Adipocyte (in vitro differentiated cells): Measurements from ENCODE around the gene GARS1.
"Not testable (repeated sequence)": the region's sequence is repeated elsewhere in the genome, so short reads cannot be mapped to it uniquely, and the experiment has no call there.

Experiments used
- DNase-seq: peaks from one replicate; pipeline ENCODE4 v3.0.0-alpha.2; 2015; ENCODE audit warnings: low read depth
- H3K27me3 ChIP-seq: replicated peaks from 2 replicates; pipeline ENCODE4 v1.7.0; 2013; ENCODE audit warnings: mild to moderate bottlenecking, low read length, moderate library complexity; ENCODE audit not compliant: control insufficient read depth, insufficient read depth
- H3K36me3 ChIP-seq: 2 replicates; pipeline ENCODE4 v1.7.0; 2013; ENCODE audit warnings: low read length, mild to moderate bottlenecking, moderate library complexity; ENCODE audit not compliant: control insufficient read depth, insufficient read depth, severe bottlenecking
- H3K4me1 ChIP-seq: 2 replicates; pipeline ENCODE4 v1.7.0; 2013; ENCODE audit warnings: mild to moderate bottlenecking, low read length, moderate library complexity; ENCODE audit not compliant: control insufficient read depth, insufficient read depth
- H3K4me3 ChIP-seq: 2 replicates; pipeline ENCODE4 v1.7.0; 2013; ENCODE audit warnings: mild to moderate bottlenecking, low read length, moderate library complexity
- H3K9ac ChIP-seq: 2 replicates; pipeline ENCODE4 v1.7.0; 2013; ENCODE audit warnings: mild to moderate bottlenecking, low read length, moderate library complexity
- H3K9me3 ChIP-seq: 2 replicates; pipeline ENCODE4 v1.7.0; 2013; ENCODE audit warnings: mild to moderate bottlenecking, low read length, moderate library complexity; ENCODE audit not compliant: control insufficient read depth

GARS1 gene

DNA sequence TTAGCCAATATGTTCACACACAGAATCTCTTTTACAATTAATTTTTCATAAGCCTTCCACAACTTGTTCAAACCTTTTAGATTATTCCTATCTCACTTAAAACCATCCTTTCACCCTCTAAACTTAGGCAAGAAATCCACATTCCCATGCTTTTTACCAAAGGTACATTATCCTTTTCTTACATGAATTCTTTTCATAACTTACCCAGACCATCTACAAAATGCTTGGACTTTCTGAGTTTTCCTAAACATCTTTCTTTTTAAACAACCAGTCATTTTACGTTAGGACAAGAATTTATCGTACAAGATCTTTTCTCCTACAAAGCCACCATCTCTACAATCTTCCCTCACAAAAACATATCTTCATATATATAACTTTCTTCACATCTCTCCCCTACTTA lies 18.8 kb upstream of the GARS1 start:
- no peak for DNase-seq
- Histone ChIP-seq H3K4me1 (no peaks in the 10 kb centered on the region), H3K4me3 (no peak overlapping the region), H3K9me3 (no peaks in the 10 kb centered on the region), H3K9ac (no peak overlapping the region), H3K27me3 (no peaks in the 10 kb centered on the region), H3K36me3 (peaks cover 61% of the 10 kb centered on the region)

DNA sequence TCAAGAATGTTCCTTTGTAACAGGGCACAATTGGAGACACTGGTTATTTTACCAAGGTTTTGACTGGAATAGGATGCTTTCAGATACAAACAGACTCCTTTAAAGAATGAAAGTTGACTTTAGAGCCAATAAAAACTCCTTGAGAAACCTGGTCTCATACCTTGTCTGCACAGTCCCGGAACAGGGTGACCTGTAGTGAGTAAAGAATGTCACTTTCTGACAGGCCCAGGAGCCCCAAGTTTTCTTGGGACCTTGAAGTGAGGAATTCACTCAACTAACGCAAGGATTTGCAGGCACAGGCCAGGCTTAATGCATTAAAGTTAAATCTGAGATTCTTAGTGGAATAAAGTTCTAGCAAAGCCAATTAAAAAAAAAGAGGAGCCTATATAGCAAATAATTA lies 11.5 kb upstream of the GARS1 start:
- no peak overlapping the region for H3K4me3 ChIP-seq
- peaks cover 73% of the 10 kb centered on the region for H3K36me3 ChIP-seq
- no peaks in the 10 kb centered on the region for H3K27me3 ChIP-seq
- no peak overlapping the region for H3K9ac ChIP-seq
- H3K4me1 ChIP-seq, result no peaks in the 10 kb centered on the region
- peaks cover 4% of the 10 kb centered on the region for H3K9me3 ChIP-seq
- DNase-seq, result no peak

DNA sequence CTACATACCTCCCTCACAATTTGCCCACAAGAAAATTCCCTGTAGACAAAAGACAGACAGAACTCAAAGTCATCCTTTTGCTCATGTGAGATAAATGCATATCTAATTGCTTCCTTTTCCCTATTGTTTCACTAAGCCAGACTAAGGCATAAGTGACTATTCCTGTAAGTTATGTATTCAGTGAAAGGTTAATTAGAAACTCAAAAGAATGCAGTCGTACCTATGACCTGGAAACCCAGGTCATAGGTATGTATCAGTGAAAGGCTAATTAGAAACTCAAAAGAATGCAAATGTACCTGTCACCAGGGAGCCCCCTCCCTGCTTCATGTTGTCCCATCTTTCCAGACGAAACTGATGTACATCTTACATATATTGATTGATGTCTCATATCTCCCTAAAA lies 10.3 kb upstream of the GARS1 start:
- Histone ChIP-seq H3K36me3 (peaks cover 61% of the 10 kb centered on the region), H3K27me3 (no peaks in the 10 kb centered on the region), H3K4me3 (no peak overlapping the region), H3K4me1 (no peaks in the 10 kb centered on the region), H3K9ac (no peak overlapping the region), H3K9me3 (peaks cover 5% of the 10 kb centered on the region)
- DNase-seq, result no peak

DNA sequence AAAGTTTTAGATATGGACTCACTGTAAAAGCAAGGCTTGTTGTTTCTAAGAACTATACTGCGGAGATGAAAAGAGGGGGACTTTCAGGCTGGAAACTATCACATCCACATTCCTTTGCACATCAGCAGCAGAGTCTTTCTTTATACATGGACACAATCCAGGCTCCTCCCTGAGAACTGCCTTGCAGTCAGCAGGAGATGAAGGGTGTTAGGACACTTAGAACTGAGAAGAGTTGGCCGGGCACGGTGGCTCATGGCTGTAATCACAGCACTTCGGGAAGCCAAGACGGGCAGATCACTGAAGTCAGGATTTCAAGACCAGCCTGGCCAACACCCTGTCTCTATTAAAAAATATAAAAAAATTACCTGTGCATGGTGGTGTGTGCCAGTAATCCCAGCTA lies 9.7 kb upstream of the GARS1 start:
- H3K4me3 ChIP-seq, result no peak overlapping the region
- peaks cover 5% of the 10 kb centered on the region for H3K9me3 ChIP-seq
- H3K9ac ChIP-seq, result no peak overlapping the region
- no peaks in the 10 kb centered on the region for H3K27me3 ChIP-seq
- no peak for DNase-seq
- no peaks in the 10 kb centered on the region for H3K4me1 ChIP-seq
- H3K36me3 ChIP-seq, result peaks cover 59% of the 10 kb centered on the region

DNA sequence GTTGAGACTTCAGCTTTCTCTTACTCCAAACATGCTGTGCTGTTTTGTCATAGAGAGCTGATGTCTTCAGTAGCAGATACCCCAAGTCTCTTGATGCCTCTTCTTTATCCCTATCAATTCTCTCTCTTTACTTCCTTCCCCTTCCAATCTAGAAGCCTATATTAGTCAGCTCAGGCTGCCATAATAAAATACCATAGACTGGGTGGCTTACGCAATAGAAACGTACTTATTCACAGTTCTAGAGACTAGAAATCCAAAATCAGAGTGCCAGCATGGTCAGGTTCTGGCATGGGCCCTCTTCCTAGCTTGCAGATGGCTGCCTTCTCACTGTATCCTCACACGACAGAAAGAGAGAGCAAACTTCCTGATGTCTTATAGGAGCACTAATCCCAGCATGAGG lies 9.0 kb upstream of the GARS1 start:
- peaks cover 53% of the 10 kb centered on the region for H3K36me3 ChIP-seq
- no peak for DNase-seq
- H3K4me1 ChIP-seq, result no peaks in the 10 kb centered on the region
- no peak overlapping the region for H3K4me3 ChIP-seq
- peaks cover 5% of the 10 kb centered on the region for H3K9me3 ChIP-seq
- H3K27me3 ChIP-seq, result no peaks in the 10 kb centered on the region
- no peak overlapping the region for H3K9ac ChIP-seq

DNA sequence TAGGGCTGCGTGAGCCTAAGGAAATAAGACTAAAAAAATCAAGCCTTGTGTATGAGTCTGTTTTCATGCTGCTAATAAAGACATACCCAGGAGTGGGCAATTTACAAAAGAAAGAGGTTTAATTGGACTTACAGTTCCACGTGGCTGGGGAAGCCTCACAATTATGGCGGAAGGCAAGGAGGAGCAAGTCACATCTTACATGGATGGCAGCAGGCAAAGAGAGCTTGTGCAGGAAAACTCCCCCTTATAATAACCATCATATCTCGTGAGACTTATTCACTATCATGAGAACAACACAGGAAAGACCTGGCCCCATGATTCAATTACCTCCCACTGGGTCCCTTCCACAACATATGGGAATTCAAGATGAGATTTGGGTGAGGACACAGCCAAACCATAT lies 7.1 kb upstream of the GARS1 start:
- not testable (repeated sequence) for DNase-seq, H3K9ac ChIP-seq, H3K9me3 ChIP-seq, H3K4me1 ChIP-seq, H3K4me3 ChIP-seq, H3K27me3 ChIP-seq
- H3K36me3 ChIP-seq, result peaks cover 34% of the 10 kb centered on the region

DNA sequence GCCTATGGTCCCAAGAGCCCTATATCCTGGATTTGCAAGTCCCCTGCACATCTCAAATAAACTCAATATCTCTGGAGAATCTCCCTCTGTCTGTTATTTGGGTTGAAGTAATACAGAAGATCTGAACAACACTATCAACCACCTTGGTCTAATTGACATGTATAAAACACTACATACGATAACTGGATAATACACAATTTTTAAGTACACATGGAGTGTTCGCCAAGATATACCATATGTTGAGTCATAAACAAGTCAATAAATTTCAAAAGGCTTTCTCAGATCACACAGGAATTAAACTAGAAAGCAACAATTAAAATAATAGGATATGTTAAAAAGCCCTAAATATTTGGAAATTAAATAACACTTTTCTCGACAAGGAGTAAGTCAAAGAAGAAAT lies 5.6 kb upstream of the GARS1 start:
- no peak for DNase-seq
- H3K36me3 ChIP-seq, result peaks cover 19% of the 10 kb centered on the region
- peaks cover 6% of the 10 kb centered on the region for H3K4me1 ChIP-seq
- no peaks in the 10 kb centered on the region for H3K27me3 ChIP-seq
- no peak overlapping the region for H3K9ac ChIP-seq
- peaks cover 5% of the 10 kb centered on the region for H3K9me3 ChIP-seq
- H3K4me3 ChIP-seq, result no peak overlapping the region

DNA sequence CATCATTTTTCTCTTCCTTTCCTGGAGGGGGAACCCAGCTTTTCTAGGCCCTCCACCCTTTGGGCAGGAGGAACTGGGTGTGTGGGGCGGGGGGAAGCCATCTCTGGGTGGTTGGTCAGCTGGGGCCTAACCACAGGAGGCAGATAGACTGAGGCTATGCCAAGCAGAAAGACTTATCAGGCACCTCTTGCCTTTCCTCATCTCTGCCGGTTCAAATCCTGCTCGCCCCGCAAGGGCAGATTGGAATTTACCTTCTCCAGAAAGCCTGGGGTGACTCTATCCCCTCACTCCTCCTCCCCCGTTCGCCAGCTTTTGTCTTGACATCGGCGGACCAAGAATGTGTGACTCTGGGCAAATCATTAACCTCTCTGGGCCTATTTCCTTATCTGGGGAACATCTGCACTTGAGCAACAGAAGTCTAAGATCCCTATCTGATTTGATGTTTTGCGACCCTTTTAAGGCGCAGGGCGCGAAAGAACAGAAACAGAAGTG lies 584 bp upstream of the GARS1 start:
- Histone ChIP-seq H3K36me3 (peaks cover 6% of the 10 kb centered on the region), H3K4me1 (peaks cover 26% of the 10 kb centered on the region), H3K4me3 (peak overlapping the region; percentile 93), H3K27me3 (no peaks in the 10 kb centered on the region), H3K9me3 (no peaks in the 10 kb centered on the region), H3K9ac (peak overlapping the region; percentile 98)
- DNase-seq, result peak; percentile 63

DNA sequence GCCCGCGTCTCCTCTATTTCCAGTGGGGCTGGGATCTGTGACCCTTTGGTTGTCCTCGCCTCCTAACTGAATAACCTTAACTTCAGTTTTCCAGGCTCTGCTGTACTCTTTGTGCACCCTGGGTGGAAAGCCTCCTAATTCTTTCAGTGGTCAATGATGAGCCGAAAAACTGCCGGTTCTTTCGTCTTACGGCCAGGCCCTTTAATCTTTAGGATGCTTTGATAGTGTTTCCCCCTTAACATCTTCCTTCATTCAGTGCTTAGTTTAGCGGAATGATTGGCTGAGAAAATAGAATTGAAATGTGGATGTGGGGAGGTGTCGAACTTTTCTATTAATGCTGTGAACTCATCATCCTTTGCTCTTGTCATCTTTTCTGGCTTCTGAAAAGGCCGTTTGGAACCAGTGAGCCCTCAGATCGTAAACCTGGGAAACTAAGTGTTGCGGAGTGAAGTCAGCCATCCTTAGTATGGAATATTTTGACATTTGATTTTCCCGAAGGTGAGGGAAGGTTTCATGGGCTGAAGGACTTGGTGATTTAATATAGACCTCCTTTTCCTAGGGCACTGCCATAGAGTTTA lies 847 bp downstream of the GARS1 start:
- Histone ChIP-seq H3K9me3 (no peaks in the 10 kb centered on the region), H3K9ac (peak overlapping the region; percentile 98), H3K4me1 (peaks cover 26% of the 10 kb centered on the region), H3K36me3 (peaks cover 20% of the 10 kb centered on the region), H3K4me3 (peak overlapping the region; percentile 93), H3K27me3 (no peaks in the 10 kb centered on the region)
- no peak for DNase-seq

DNA sequence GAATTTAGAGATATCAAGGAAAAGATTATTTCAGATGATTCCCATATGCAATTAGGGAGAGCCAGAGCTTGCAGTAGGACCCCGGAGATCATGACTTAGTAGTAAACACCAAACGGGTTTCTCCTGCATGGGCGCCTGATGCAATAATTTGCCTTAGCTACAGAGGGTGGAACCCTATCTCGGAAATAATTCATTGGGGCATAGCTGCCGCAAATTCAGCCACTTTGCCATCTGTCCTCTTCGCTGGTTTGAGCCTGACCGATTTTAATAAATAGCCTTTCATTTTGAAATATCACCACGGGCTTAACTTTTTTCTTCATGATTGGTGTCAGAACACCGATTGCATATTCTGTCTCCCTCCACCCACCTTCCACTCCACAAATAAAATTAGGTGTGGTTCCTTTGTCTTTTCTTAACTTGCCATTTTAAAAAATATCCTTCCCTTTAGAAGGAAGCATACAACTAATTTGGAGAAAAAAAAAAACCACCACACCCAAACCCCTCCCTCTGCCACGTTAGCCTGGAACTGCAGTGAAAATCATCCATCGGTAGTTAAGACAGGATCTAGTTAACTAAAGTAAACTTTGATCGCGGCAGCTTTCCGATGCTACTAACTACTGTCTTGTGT lies 1.4 kb downstream of the GARS1 start:
- DNase-seq, result peak; percentile 80
- Histone ChIP-seq H3K27me3 (no peaks in the 10 kb centered on the region), H3K4me3 (peak overlapping the region; percentile 93), H3K4me1 (peaks cover 26% of the 10 kb centered on the region), H3K9ac (peak overlapping the region; percentile 98), H3K9me3 (no peaks in the 10 kb centered on the region), H3K36me3 (peaks cover 26% of the 10 kb centered on the region)

DNA sequence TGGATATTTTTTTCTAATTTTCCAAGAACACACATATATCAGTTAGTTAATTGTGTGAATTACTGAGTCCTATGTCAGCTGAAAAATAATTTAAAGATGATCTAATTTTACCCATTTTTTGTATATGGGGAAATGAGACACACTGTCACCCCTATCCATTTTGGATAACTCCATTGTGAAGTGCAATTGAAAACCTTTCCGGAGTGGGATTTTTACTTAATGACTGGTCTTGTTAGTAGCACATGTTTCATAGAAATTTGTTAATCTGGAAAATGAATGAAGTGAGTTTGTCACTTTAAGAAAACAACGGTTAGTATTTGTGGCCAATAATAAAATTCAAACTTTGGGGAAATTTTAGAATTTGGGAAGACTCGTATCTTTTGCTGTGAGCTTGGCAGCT lies 2.0 kb downstream of the GARS1 start:
- Histone ChIP-seq H3K9ac (peak overlapping the region; percentile 98), H3K36me3 (peaks cover 31% of the 10 kb centered on the region), H3K27me3 (no peaks in the 10 kb centered on the region), H3K4me3 (peak overlapping the region; percentile 93), H3K4me1 (peaks cover 26% of the 10 kb centered on the region), H3K9me3 (no peaks in the 10 kb centered on the region)
- peak; percentile 45 for DNase-seq
